ENCODE results near the gene ADARB2.

Gene ADARB2

GRCh38 chr10:1638889-1639419 lies 98.4 kb downstream of the ADARB2 start:
- Histone ChIP-seq H3K9me3 (replicated peaks in 1 of 2; ENCODE audit: control insufficient read depth in 2 of 2, insufficient read depth in 1 of 2, low read depth in 1 of 2, low read length in 2 of 2) (no peaks in the 10 kb centered on the region), H3K4me3 (ENCODE audit: low read length in 2 of 2) (no peak overlapping the region), H2BK120ac (ENCODE audit: low read depth, low read length) (no peak overlapping the region), H2BK12ac (ENCODE audit: low read length) (no peak overlapping the region), H3K14ac (ENCODE audit: low read length) (peak overlapping the region; percentile 79), H3K9ac (ENCODE audit: low read depth, low read length, poor library complexity) (no peak overlapping the region), H4K8ac (ENCODE audit: low read depth, low read length) (no peak overlapping the region), H3K4ac (ENCODE audit: low read length) (no peak overlapping the region), H2AFZ (ENCODE audit: low read length) (no peak overlapping the region), H4K91ac (ENCODE audit: low read depth, low read length, poor library complexity) (no peak overlapping the region), H2BK15ac (ENCODE audit: low read length) (no peak overlapping the region), H3K4me2 (ENCODE audit: insufficient read depth, low read length, poor library complexity, severe bottlenecking) (no peak overlapping the region), H3K23ac (ENCODE audit: low read depth, low read length, poor library complexity) (peak overlapping the region; percentile 62), H3K18ac (ENCODE audit: low read length) (no peak overlapping the region), H3K27me3 (ENCODE audit: control insufficient read depth in 3 of 3, insufficient read depth in 3 of 3, low read depth in 1 of 3, low read length in 3 of 3) (no peaks in the 10 kb centered on the region), H2AK5ac (ENCODE audit: low read depth, low read length) (no peak overlapping the region), H2BK5ac (ENCODE audit: low read length) (no peak overlapping the region), H3K79me1 (ENCODE audit: low read depth, low read length) (no peaks in the 10 kb centered on the region), H3K27ac (replicated peaks; ENCODE audit: low read length) (no peak overlapping the region), H3K4me1 (ENCODE audit: control insufficient read depth in 2 of 2, insufficient read depth in 1 of 2, low read depth in 1 of 2, low read length in 2 of 2) (peaks cover 0 to 3% of the 10 kb centered on the region in 2 donors), H3K36me3 (replicated peaks in 1 of 2; ENCODE audit: control insufficient read depth in 2 of 2, insufficient read depth in 2 of 2, low read length in 2 of 2) (no peaks in the 10 kb centered on the region)
- DNase-seq (ENCODE audit: low spot score) = no peak
- no CpG with 5 or more reads among the region's 7 CpGs for WGBS, 2 donors (ENCODE audit: extremely low coverage in 2 of 2, insufficient read length in 2 of 2, insufficient replicate concordance in 1 of 2)

DNA sequence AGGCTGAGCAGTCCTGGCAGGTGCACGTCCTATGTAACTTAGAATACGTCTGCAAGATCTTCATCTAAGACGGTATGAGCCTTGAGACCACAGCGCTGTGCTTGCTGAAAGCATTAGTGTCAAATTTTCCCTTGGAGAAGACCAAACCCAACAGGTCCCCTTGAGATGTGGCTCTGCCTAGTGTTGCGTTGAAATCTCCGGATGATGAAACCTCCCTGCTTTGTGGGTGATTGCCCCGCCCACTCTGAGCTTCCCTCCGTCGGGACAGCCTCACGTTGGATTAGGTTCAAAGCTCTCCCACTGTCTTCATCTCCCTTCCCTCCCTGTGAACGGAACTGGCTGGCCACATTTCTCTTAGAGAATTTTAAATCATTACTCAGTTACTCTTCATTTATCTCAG lies 102.0 kb downstream of the ADARB2 start:
- no peak overlapping the region for H3K9ac ChIP-seq (ENCODE audit: low read depth, low read length, poor library complexity)
- H3K4me2 ChIP-seq (ENCODE audit: insufficient read depth, low read length, poor library complexity, severe bottlenecking) = no peak overlapping the region
- no peaks in the 10 kb centered on the region for H3K36me3 ChIP-seq (replicated peaks in 1 of 2; ENCODE audit: control insufficient read depth in 2 of 2, insufficient read depth in 2 of 2, low read length in 2 of 2)
- DNase-seq (ENCODE audit: low spot score) = no peak
- no peak overlapping the region for H2BK12ac ChIP-seq (ENCODE audit: low read length)
- H3K4me1 ChIP-seq (ENCODE audit: control insufficient read depth in 2 of 2, insufficient read depth in 1 of 2, low read depth in 1 of 2, low read length in 2 of 2) = peaks cover 0 to 4% of the 10 kb centered on the region in 2 donors
- H3K27ac ChIP-seq (replicated peaks; ENCODE audit: low read length) = no peak overlapping the region
- H2BK15ac ChIP-seq (ENCODE audit: low read length) = no peak overlapping the region
- H3K23ac ChIP-seq (ENCODE audit: low read depth, low read length, poor library complexity) = no peak overlapping the region
- no peak overlapping the region for H3K4ac ChIP-seq (ENCODE audit: low read length)
- no peak overlapping the region for H2AK5ac ChIP-seq (ENCODE audit: low read depth, low read length)
- no peak overlapping the region for H3K4me3 ChIP-seq (ENCODE audit: low read length in 2 of 2)
- H4K8ac ChIP-seq (ENCODE audit: low read depth, low read length) = no peak overlapping the region
- peaks cover 0 to 3% of the 10 kb centered on the region in 2 donors for H3K9me3 ChIP-seq (replicated peaks in 1 of 2; ENCODE audit: control insufficient read depth in 2 of 2, insufficient read depth in 1 of 2, low read depth in 1 of 2, low read length in 2 of 2)
- H2BK5ac ChIP-seq (ENCODE audit: low read length) = no peak overlapping the region
- no peak overlapping the region for H4K91ac ChIP-seq (ENCODE audit: low read depth, low read length, poor library complexity)
- no peak overlapping the region for H2BK120ac ChIP-seq (ENCODE audit: low read depth, low read length)
- no peaks in the 10 kb centered on the region for H3K27me3 ChIP-seq (ENCODE audit: control insufficient read depth in 3 of 3, insufficient read depth in 3 of 3, low read depth in 1 of 3, low read length in 3 of 3)
- WGBS, 2 donors (ENCODE audit: extremely low coverage in 2 of 2, insufficient read length in 2 of 2, insufficient replicate concordance in 1 of 2) = no CpG with 5 or more reads among the region's 11 CpGs
- no peak overlapping the region for H2AFZ ChIP-seq (ENCODE audit: low read length)
- no peak overlapping the region for H3K18ac ChIP-seq (ENCODE audit: low read length)
- no peaks in the 10 kb centered on the region for H3K79me1 ChIP-seq (ENCODE audit: low read depth, low read length)
- no peak overlapping the region for H3K14ac ChIP-seq (ENCODE audit: low read length)

DNA sequence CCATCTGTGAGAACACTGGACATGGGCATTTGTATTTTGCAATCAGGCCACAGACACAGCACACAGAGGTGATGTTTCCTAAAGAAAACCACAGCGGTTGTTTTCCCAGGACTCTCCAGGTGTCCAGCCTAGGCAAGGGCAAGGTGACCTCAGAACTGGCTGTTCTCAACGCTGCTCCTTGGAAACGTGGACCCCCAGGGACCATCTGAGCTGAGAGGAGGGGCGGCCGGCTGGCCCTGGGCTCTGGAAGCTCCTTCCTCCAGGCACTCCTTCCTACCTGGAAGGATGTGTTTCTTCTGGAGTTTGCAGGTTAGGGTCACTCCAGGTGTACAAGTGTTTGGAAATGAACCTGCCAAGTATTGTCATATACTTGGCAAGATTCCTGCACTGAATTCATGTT lies 103.1 kb downstream of the ADARB2 start:
- Histone ChIP-seq H3K9me3 (replicated peaks in 1 of 2; ENCODE audit: control insufficient read depth in 2 of 2, insufficient read depth in 1 of 2, low read depth in 1 of 2, low read length in 2 of 2) (peaks cover 0 to 3% of the 10 kb centered on the region in 2 donors), H3K23ac (ENCODE audit: low read depth, low read length, poor library complexity) (no peak overlapping the region), H2BK15ac (ENCODE audit: low read length) (no peak overlapping the region), H3K18ac (ENCODE audit: low read length) (no peak overlapping the region), H2BK5ac (ENCODE audit: low read length) (no peak overlapping the region), H3K27me3 (ENCODE audit: control insufficient read depth in 3 of 3, insufficient read depth in 3 of 3, low read depth in 1 of 3, low read length in 3 of 3) (no peaks in the 10 kb centered on the region), H4K8ac (ENCODE audit: low read depth, low read length) (no peak overlapping the region), H2AFZ (ENCODE audit: low read length) (no peak overlapping the region), H2BK12ac (ENCODE audit: low read length) (no peak overlapping the region), H3K27ac (replicated peaks; ENCODE audit: low read length) (no peak overlapping the region), H2BK120ac (ENCODE audit: low read depth, low read length) (no peak overlapping the region), H3K4me2 (ENCODE audit: insufficient read depth, low read length, poor library complexity, severe bottlenecking) (no peak overlapping the region), H4K91ac (ENCODE audit: low read depth, low read length, poor library complexity) (no peak overlapping the region), H3K4me3 (ENCODE audit: low read length in 2 of 2) (no peak overlapping the region), H3K4me1 (ENCODE audit: control insufficient read depth in 2 of 2, insufficient read depth in 1 of 2, low read depth in 1 of 2, low read length in 2 of 2) (peaks cover 5 to 13% of the 10 kb centered on the region in 2 donors), H3K36me3 (replicated peaks in 1 of 2; ENCODE audit: control insufficient read depth in 2 of 2, insufficient read depth in 2 of 2, low read length in 2 of 2) (no peaks in the 10 kb centered on the region), H3K14ac (ENCODE audit: low read length) (no peak overlapping the region), H3K79me1 (ENCODE audit: low read depth, low read length) (no peaks in the 10 kb centered on the region), H2AK5ac (ENCODE audit: low read depth, low read length) (peak overlapping the region; percentile 20), H3K9ac (ENCODE audit: low read depth, low read length, poor library complexity) (no peak overlapping the region), H3K4ac (ENCODE audit: low read length) (no peak overlapping the region)
- WGBS, 2 donors (ENCODE audit: extremely low coverage in 2 of 2, insufficient read length in 2 of 2, insufficient replicate concordance in 1 of 2) = no CpG with 5 or more reads among the region's 5 CpGs
- DNase-seq (ENCODE audit: low spot score) = no peak

DNA sequence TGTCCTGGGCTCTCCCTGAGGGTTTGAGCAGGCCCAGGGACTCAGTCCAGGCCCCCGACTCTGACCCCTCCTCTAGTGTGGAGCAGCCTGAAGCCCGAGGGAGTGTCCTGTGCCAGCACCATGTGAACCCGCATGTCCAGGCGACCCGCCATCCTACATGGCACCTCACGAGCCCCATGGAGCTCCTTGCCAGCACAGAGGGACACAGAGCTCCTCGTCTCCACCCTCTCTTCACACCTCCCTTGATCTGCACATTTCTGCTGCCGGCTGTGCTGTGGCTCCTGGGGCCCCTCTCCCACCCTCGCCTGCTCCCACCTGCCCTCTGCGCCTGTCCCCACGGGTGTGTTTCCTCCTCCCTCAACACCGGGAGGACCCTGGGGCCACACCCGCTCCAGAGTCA lies 103.5 kb downstream of the ADARB2 start:
- no peak overlapping the region for H2BK12ac ChIP-seq (ENCODE audit: low read length)
- H3K36me3 ChIP-seq (replicated peaks in 1 of 2; ENCODE audit: control insufficient read depth in 2 of 2, insufficient read depth in 2 of 2, low read length in 2 of 2) = no peaks in the 10 kb centered on the region
- no peak overlapping the region for H3K4ac ChIP-seq (ENCODE audit: low read length)
- no peak for DNase-seq (ENCODE audit: low spot score)
- no peak overlapping the region for H3K23ac ChIP-seq (ENCODE audit: low read depth, low read length, poor library complexity)
- no peak overlapping the region for H3K27ac ChIP-seq (replicated peaks; ENCODE audit: low read length)
- H4K91ac ChIP-seq (ENCODE audit: low read depth, low read length, poor library complexity) = no peak overlapping the region
- peak overlapping the region; percentile 30 for H3K18ac ChIP-seq (ENCODE audit: low read length)
- no peak overlapping the region for H3K14ac ChIP-seq (ENCODE audit: low read length)
- peak overlapping the region; percentile 25 for H2BK15ac ChIP-seq (ENCODE audit: low read length)
- peak overlapping the region; percentile 20 for H2AK5ac ChIP-seq (ENCODE audit: low read depth, low read length)
- H2BK5ac ChIP-seq (ENCODE audit: low read length) = no peak overlapping the region
- no peak overlapping the region for H2AFZ ChIP-seq (ENCODE audit: low read length)
- no peak overlapping the region for H2BK120ac ChIP-seq (ENCODE audit: low read depth, low read length)
- H3K4me1 ChIP-seq (ENCODE audit: control insufficient read depth in 2 of 2, insufficient read depth in 1 of 2, low read depth in 1 of 2, low read length in 2 of 2) = peaks cover 5 to 16% of the 10 kb centered on the region in 2 donors
- H3K4me3 ChIP-seq (ENCODE audit: low read length in 2 of 2) = no peak overlapping the region
- H3K9ac ChIP-seq (ENCODE audit: low read depth, low read length, poor library complexity) = no peak overlapping the region
- no peaks in the 10 kb centered on the region for H3K79me1 ChIP-seq (ENCODE audit: low read depth, low read length)
- no CpG with 5 or more reads among the region's 13 CpGs for WGBS, 2 donors (ENCODE audit: extremely low coverage in 2 of 2, insufficient read length in 2 of 2, insufficient replicate concordance in 1 of 2)
- H3K27me3 ChIP-seq (ENCODE audit: control insufficient read depth in 3 of 3, insufficient read depth in 3 of 3, low read depth in 1 of 3, low read length in 3 of 3) = no peaks in the 10 kb centered on the region
- H4K8ac ChIP-seq (ENCODE audit: low read depth, low read length) = no peak overlapping the region
- no peak overlapping the region for H3K4me2 ChIP-seq (ENCODE audit: insufficient read depth, low read length, poor library complexity, severe bottlenecking)
- peaks cover 0 to 3% of the 10 kb centered on the region in 2 donors for H3K9me3 ChIP-seq (replicated peaks in 1 of 2; ENCODE audit: control insufficient read depth in 2 of 2, insufficient read depth in 1 of 2, low read depth in 1 of 2, low read length in 2 of 2)
